ENCODE results near the gene CUL3. TPM values are rescaled to one million over a fixed set of nuclear protein-coding genes. Genes with fewer than 3 reads are reported as not detected.

Gene CUL3
- total RNA-seq, 1 experiment from 2014 or later: 95.7 TPM

GRCh38 chr2:224444783-224445182, 140.4 kb downstream of the CUL3 start:
- ATAC-seq: no peak
- 0 out of 4 replicates have a peak, but pooled peaks cover 0 to 3% of the 10 kb centered on the region in 2 experiments for H3K4me1 ChIP-seq (ENCODE audit: control insufficient read depth in 1 of 2, insufficient read depth in 2 of 2, low read length in 2 of 2)
- RAD21 ChIA-PET (ENCODE audit: low non-redundant PET in 1 of 2, low total read pairs in 2 of 2, uncharacterized antibody in 2 of 2, unreplicated experiment in 2 of 2): no interaction called here

More at GRCh38 chr2:224444783-224445182, 140.4 kb downstream of the CUL3 start:
- CTCF ChIA-PET: no interaction called here
- intact Hi-C loops (cut with micrococcal nuclease): no loop called here
- no peak overlapping the region for H3K4me2 ChIP-seq (ENCODE audit: low read length)
- no peak overlapping the region for H3K9ac ChIP-seq (ENCODE audit: low read length)
- no peaks in the 10 kb centered on the region for H3K9me2 ChIP-seq (ENCODE audit: insufficient read depth)
- H3K36me3 ChIP-seq (ENCODE audit: control insufficient read depth in 1 of 2, insufficient read depth in 2 of 2, low read length in 2 of 2): no peaks in the 10 kb centered on the region
- no peak overlapping the region for H2AFZ ChIP-seq (ENCODE audit: low read depth, low read length, poor library complexity, severe bottlenecking)
- H3K27me3 ChIP-seq (ENCODE audit: insufficient read depth, low read length): no peaks in the 10 kb centered on the region
- POLR2A ChIA-PET: no interaction called here
- DNase-seq (ENCODE audit: low read depth, low spot score): no peak
- no peak overlapping the region for H3K4me3 ChIP-seq (replicated peaks in 1 of 2; ENCODE audit: low read depth in 1 of 2, low read length in 2 of 2)
- no peaks in the 10 kb centered on the region for H3K79me2 ChIP-seq (ENCODE audit: insufficient read depth, low read length)
- no peaks in the 10 kb centered on the region for H4K20me1 ChIP-seq (ENCODE audit: insufficient read depth)
- BruUV-seq (replicated peaks): no TSS peak
- TF ChIP-seq POLR2A (IDR thresholded peaks at IDR 0.05; ENCODE audit: borderline replicate concordance, extremely low read depth, insufficient read depth, insufficient read length) (no peak), SRF (IDR thresholded peaks at IDR 0.05; ENCODE audit: low read depth) (no peak), JUND (IDR thresholded peaks at IDR 0.05) (no peak), ELF1 (IDR thresholded peaks at IDR 0.05; ENCODE audit: borderline replicate concordance, low read depth) (no peak), ZNF274 (IDR thresholded peaks at IDR 0.05; ENCODE audit: low read depth, low read length) (no peak), SP1 (IDR thresholded peaks at IDR 0.05; ENCODE audit: low read depth) (no peak), FOSL1 (IDR thresholded peaks at IDR 0.05; ENCODE audit: low read depth) (no peak), REST (IDR thresholded peaks at IDR 0.05; ENCODE audit: low read depth) (no peak), POLR2AphosphoS5 (IDR thresholded peaks at IDR 0.05; ENCODE audit: low read depth, low read length) (no peak), ZBTB33 (IDR thresholded peaks at IDR 0.05; ENCODE audit: extremely low read depth, insufficient replicate concordance, low read length) (no peak), CBX3 (IDR thresholded peaks at IDR 0.05; ENCODE audit: low read depth) (no peak), EZH2phosphoT487 (IDR thresholded peaks at IDR 0.05; ENCODE audit: borderline replicate concordance) (no peak), ZFX (IDR thresholded peaks at IDR 0.05) (no peak), CEBPB (IDR thresholded peaks at IDR 0.05; ENCODE audit: low read depth) (no peak), TCF7L2 (IDR thresholded peaks at IDR 0.05; ENCODE audit: borderline replicate concordance, extremely low read depth, insufficient read depth, insufficient read length) (no peak), EZH2 (IDR thresholded peaks at IDR 0.05) (no peak), RAD21 (IDR thresholded peaks at IDR 0.05; ENCODE audit: low read depth) (no peak), YY1 (IDR thresholded peaks at IDR 0.05; ENCODE audit: extremely low read depth, insufficient replicate concordance, low read depth, low read length) (no peak)
- H3K9me3 ChIP-seq (ENCODE audit: control insufficient read depth in 1 of 2, insufficient read depth in 1 of 2, low read depth in 1 of 2, low read length in 2 of 2): no peaks in the 10 kb centered on the region
- no peak overlapping the region for H3K27ac ChIP-seq (ENCODE audit: low read depth, low read length)
